NCI-H1417 (cell line): ENCODE data around the gene WDFY1.
"Not testable (repeated sequence)": the region's sequence is repeated elsewhere in the genome, so short reads cannot be mapped to it uniquely, and the experiment has no call there.

Source experiments
- DNase-seq, 3 experiments: peaks; one replicate each; lab custom pipeline; 2025; lab: John Stamatoyannopoulos, UW

WDFY1 gene

GRCh38 chr2:223896833-223897311 is 48.3 kb downstream of the WDFY1 start:
- DNase-seq = no peak

GRCh38 chr2:223894968-223895367 is 50.2 kb downstream of the WDFY1 start:
- no peak for DNase-seq

GRCh38 chr2:223894009-223894408 is 51.1 kb downstream of the WDFY1 start:
- no peak for DNase-seq

- DNase-seq = no peak
Observed at GRCh38 chr2:223890721-223891120, 54.4 kb downstream of the WDFY1 start.

- DNase-seq = no peak
Observed at GRCh38 chr2:223889229-223889628, 55.9 kb downstream of the WDFY1 start.

GRCh38 chr2:223888251-223888650 is 56.9 kb downstream of the WDFY1 start:
- DNase-seq = no peak

- no peak for DNase-seq
Observed at GRCh38 chr2:223887127-223887526, 58.0 kb downstream of the WDFY1 start.

- no peak for DNase-seq
Observed at GRCh38 chr2:223886726-223887125, 58.4 kb downstream of the WDFY1 start.

- DNase-seq = no peak
Observed at GRCh38 chr2:223884399-223884798, 60.7 kb downstream of the WDFY1 start.

GRCh38 chr2:223882715-223883114 is 62.4 kb downstream of the WDFY1 start:
- DNase-seq = no peak

GRCh38 chr2:223880796-223881195 is 64.3 kb downstream of the WDFY1 start:
- DNase-seq = no peak

GRCh38 chr2:223877721-223878410 is 67.3 kb downstream of the WDFY1 start:
- DNase-seq = no peak

GRCh38 chr2:223873672-223874071 is 71.5 kb downstream of the WDFY1 start:
- no peak for DNase-seq

- not testable (repeated sequence) for DNase-seq
Observed at GRCh38 chr2:223872772-223873171, 72.4 kb downstream of the WDFY1 start.

GRCh38 chr2:223871661-223872060 is 73.5 kb downstream of the WDFY1 start:
- not testable (repeated sequence) for DNase-seq

GRCh38 chr2:223870840-223871611 is 74.1 kb downstream of the WDFY1 start:
- DNase-seq = no peak

GRCh38 chr2:223868005-223868404 is 77.1 kb downstream of the WDFY1 start:
- DNase-seq = no peak

GRCh38 chr2:223865907-223866508 is 79.1 kb downstream of the WDFY1 start:
- no peak for DNase-seq

GRCh38 chr2:223865124-223865523 is 80.0 kb downstream of the WDFY1 start:
- DNase-seq = no peak

GRCh38 chr2:223863491-223863890 is 81.6 kb downstream of the WDFY1 start:
- DNase-seq = peak in 1 of 3 experiments; percentile 29

- no peak for DNase-seq
Observed at GRCh38 chr2:223860809-223861738, 84.1 kb downstream of the WDFY1 start.

GRCh38 chr2:223859070-223859469 is 86.1 kb downstream of the WDFY1 start:
- DNase-seq = no peak
